Activated CD4-positive, alpha-beta T cell treated with anti-CD3 and anti-CD28 coated beads, Interleukin-2, amount 50 U/mL, for 24 hours (primary cell): ENCODE results near the gene IFNK.

Source experiments
- DNase-seq, 2 donors: peaks; one replicate each; pipeline ENCODE4 v3.0.0-alpha.2; 2020; ENCODE audit warnings: low read depth in 1 of 2, low spot score in 1 of 2

The IFNK gene

GRCh38 chr9:27537027-27537435 is 12.9 kb downstream of the IFNK start:
- DNase-seq = no peak

- DNase-seq = no peak
Observed at GRCh38 chr9:27537756-27538155, 13.7 kb downstream of the IFNK start.

- no peak for DNase-seq
Observed at GRCh38 chr9:27538647-27539046, 14.6 kb downstream of the IFNK start.

- no peak for DNase-seq
Observed at GRCh38 chr9:27539479-27540441, 15.7 kb downstream of the IFNK start.

- DNase-seq = no peak
Observed at GRCh38 chr9:27540502-27540901, 16.4 kb downstream of the IFNK start.

- DNase-seq = no peak
Observed at GRCh38 chr9:27541740-27542139, 17.6 kb downstream of the IFNK start.

GRCh38 chr9:27542508-27542907 is 18.4 kb downstream of the IFNK start:
- no peak for DNase-seq

- no peak for DNase-seq
Observed at GRCh38 chr9:27545471-27545870, 21.4 kb downstream of the IFNK start.

- DNase-seq = no peak
Observed at GRCh38 chr9:27548055-27548741, 24.1 kb downstream of the IFNK start.

GRCh38 chr9:27549196-27549755 is 25.2 kb downstream of the IFNK start:
- DNase-seq = no peak

GRCh38 chr9:27554712-27555111 is 30.6 kb downstream of the IFNK start:
- DNase-seq = no peak

- no peak for DNase-seq
Observed at GRCh38 chr9:27556470-27556869, 32.4 kb downstream of the IFNK start.

GRCh38 chr9:27558307-27558706 is 34.2 kb downstream of the IFNK start:
- no peak for DNase-seq

GRCh38 chr9:27560457-27560856 is 36.4 kb downstream of the IFNK start:
- no peak for DNase-seq

GRCh38 chr9:27561685-27562084 is 37.6 kb downstream of the IFNK start:
- no peak for DNase-seq

- no peak for DNase-seq
Observed at GRCh38 chr9:27563738-27564430, 39.8 kb downstream of the IFNK start.

- no peak for DNase-seq
Observed at GRCh38 chr9:27564670-27565069, 40.6 kb downstream of the IFNK start.

- DNase-seq = no peak
Observed at GRCh38 chr9:27565696-27566095, 41.6 kb downstream of the IFNK start.

GRCh38 chr9:27566118-27566517 is 42.0 kb downstream of the IFNK start:
- DNase-seq = no peak

- no peak for DNase-seq
Observed at GRCh38 chr9:27569406-27569805, 45.3 kb downstream of the IFNK start.

GRCh38 chr9:27571011-27571410 is 46.9 kb downstream of the IFNK start:
- DNase-seq = no peak
